Brain microvascular endothelial cell (primary cell): ENCODE data around the gene TMA7B.

Experiments used
- DNase-seq: peaks from one replicate; pipeline ENCODE4 v3.0.0-alpha.2; 2020
- H3K27ac ChIP-seq: fragments of 250-450 bp; sonication (Bioruptor Pico); 2 replicates; pipeline ENCODE4 v1.5.1; 2020; ENCODE audit warnings: mild to moderate bottlenecking, moderate library complexity
- H3K27me3 ChIP-seq: fragments of 250-450 bp; sonication (Bioruptor Pico); replicated peaks from 2 replicates; pipeline ENCODE4 v1.5.1; 2020; ENCODE audit warnings: mild to moderate bottlenecking
- H3K36me3 ChIP-seq: fragments of 250-450 bp; sonication (Bioruptor Pico); replicated peaks from 2 replicates; pipeline ENCODE4 v1.5.1; 2020; ENCODE audit warnings: mild to moderate bottlenecking
- H3K4me3 ChIP-seq: 2 replicates; pipeline ENCODE4 v1.5.1; 2011; ENCODE audit warnings: low read depth, mild to moderate bottlenecking, control low read depth, low read length, moderate library complexity
- in situ Hi-C: cut with HindIII; loops from 2 replicates; pipeline ENCODE4 v1.10.0; 2017; ENCODE audit warnings: low sequenced_read_pairs, low pct_ligation_motif_present
- TF ChIP-seq, protein P1 (sequence below): IDR thresholded peaks from 2 replicates; pipeline ENCODE4 v1.5.1; 2011; ENCODE audit warnings: low read depth, mild to moderate bottlenecking, moderate library complexity, low read length, control low read depth, inconsistent platforms; ENCODE audit errors: missing control alignments

The TMA7B gene

DNA sequence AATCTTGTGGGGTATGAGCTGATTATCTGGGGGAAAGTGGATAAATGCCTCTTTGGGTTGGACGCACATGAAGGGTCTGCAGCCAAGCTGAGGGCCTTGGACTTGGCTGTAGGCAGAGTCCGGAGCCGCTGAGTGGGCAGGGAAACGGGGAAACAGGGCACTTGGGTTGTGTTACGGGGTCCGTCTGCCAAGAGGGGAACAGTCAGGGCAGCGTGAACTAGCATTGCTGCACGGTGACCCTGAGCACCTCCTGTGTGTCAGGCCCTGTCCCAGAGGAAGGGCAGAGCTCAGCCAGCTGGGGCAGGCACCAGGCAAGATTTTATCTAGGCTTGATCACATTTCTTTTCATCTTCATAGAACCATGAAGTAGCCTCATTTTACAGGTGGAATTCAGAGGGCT lies 46.4 kb downstream of the TMA7B start:
- in situ Hi-C loops, result loop anchor here (25.0 kb wide), 1 partner anchor 444 kb away; the partner anchor contains the start of gene CACNA1I
- H3K4me3 ChIP-seq, result no peak overlapping the region
- H3K36me3 ChIP-seq, result no peaks in the 10 kb centered on the region
- no peak for DNase-seq
- TF ChIP-seq, protein P1, sequence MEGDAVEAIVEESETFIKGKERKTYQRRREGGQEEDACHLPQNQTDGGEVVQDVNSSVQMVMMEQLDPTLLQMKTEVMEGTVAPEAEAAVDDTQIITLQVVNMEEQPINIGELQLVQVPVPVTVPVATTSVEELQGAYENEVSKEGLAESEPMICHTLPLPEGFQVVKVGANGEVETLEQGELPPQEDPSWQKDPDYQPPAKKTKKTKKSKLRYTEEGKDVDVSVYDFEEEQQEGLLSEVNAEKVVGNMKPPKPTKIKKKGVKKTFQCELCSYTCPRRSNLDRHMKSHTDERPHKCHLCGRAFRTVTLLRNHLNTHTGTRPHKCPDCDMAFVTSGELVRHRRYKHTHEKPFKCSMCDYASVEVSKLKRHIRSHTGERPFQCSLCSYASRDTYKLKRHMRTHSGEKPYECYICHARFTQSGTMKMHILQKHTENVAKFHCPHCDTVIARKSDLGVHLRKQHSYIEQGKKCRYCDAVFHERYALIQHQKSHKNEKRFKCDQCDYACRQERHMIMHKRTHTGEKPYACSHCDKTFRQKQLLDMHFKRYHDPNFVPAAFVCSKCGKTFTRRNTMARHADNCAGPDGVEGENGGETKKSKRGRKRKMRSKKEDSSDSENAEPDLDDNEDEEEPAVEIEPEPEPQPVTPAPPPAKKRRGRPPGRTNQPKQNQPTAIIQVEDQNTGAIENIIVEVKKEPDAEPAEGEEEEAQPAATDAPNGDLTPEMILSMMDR, result no peak
- H3K27ac ChIP-seq, result no peak overlapping the region
- peaks cover 3% of the 10 kb centered on the region for H3K27me3 ChIP-seq

GRCh38 chr22:40007853-40008710 lies 47.9 kb downstream of the TMA7B start:
- in situ Hi-C loops, result loop anchor here (25.0 kb wide), 1 partner anchor 446 kb away; the partner anchor contains the start of gene CACNA1I
- DNase-seq, result no peak
- peaks cover 3% of the 10 kb centered on the region for H3K27me3 ChIP-seq

GRCh38 chr22:40008726-40009291 lies 48.6 kb downstream of the TMA7B start:
- Histone ChIP-seq H3K36me3 (no peaks in the 10 kb centered on the region), H3K4me3 (no peak overlapping the region), H3K27ac (no peak overlapping the region), H3K27me3 (peaks cover 3% of the 10 kb centered on the region)
- TF ChIP-seq, protein P1, result no peak
- in situ Hi-C loops, result loop anchor here (25.0 kb wide), 1 partner anchor 447 kb away; the partner anchor contains the start of gene CACNA1I
- peak; percentile 4 for DNase-seq

More at GRCh38 chr22:40007853-40008710, 47.9 kb downstream of the TMA7B start:
- Histone ChIP-seq H3K36me3 (no peaks in the 10 kb centered on the region), H3K4me3 (no peak overlapping the region), H3K27ac (no peak overlapping the region)
- TF ChIP-seq, protein P1, result no peak

- TF ChIP-seq, protein P1, result no peak
- in situ Hi-C loops, result loop anchor here (25.0 kb wide), 1 partner anchor 447 kb away; the partner anchor contains the start of gene CACNA1I
- Histone ChIP-seq H3K4me3 (no peak overlapping the region), H3K27ac (no peak overlapping the region), H3K27me3 (peaks cover 3% of the 10 kb centered on the region), H3K36me3 (no peaks in the 10 kb centered on the region)
- peak; percentile 15 for DNase-seq
Measured at GRCh38 chr22:40009292-40009774, 49.1 kb downstream of the TMA7B start.

- peaks cover 3% of the 10 kb centered on the region for H3K27me3 ChIP-seq
- H3K27ac ChIP-seq, result no peak overlapping the region
- TF ChIP-seq, protein P1, result no peak
- no peak overlapping the region for H3K4me3 ChIP-seq
- DNase-seq, result no peak
- in situ Hi-C loops, result loop anchor here (25.0 kb wide), 1 partner anchor 448 kb away; the partner anchor contains the start of gene CACNA1I
- H3K36me3 ChIP-seq, result no peaks in the 10 kb centered on the region
Measured at GRCh38 chr22:40009951-40010671, 49.9 kb downstream of the TMA7B start.
